ENCODE data around the gene JARID2. TPM values are rescaled to one million over a fixed set of nuclear protein-coding genes. Genes with fewer than 3 reads are reported as not detected.

JARID2 gene
- total and polyA plus RNA-seq, 10 of the 15 experiments (the other 5 are each of a cell fraction or from before 2014, with no cell fraction given): 4.2 to 21.6 (median 11.7) TPM

GRCh38 chr6:15363164-15363522 lies 117.3 kb downstream of the JARID2 start (continued):
- no peak for TF ChIP-seq IRF5 (IDR thresholded peaks at IDR 0.05; ENCODE audit: borderline replicate concordance)
- no peak for TF ChIP-seq CBX3 (IDR thresholded peaks at IDR 0.05; ENCODE audit: borderline replicate concordance, low read depth)
- no peak for TF ChIP-seq TCF3 (IDR thresholded peaks at IDR 0.05; ENCODE audit: borderline replicate concordance, insufficient read depth, low read depth, low read length)
- no peak for TF ChIP-seq SMC3 (IDR thresholded peaks at IDR 0.05; ENCODE audit: borderline replicate concordance, low read length)
- TF ChIP-seq POLR2AphosphoS2 (IDR thresholded peaks at IDR 0.05; ENCODE audit: low read depth, low read length): 0 out of 2 replicates have a peak, but pooled peaks have one; percentile 35
- TF ChIP-seq ZNF24 (IDR thresholded peaks at IDR 0.05): 0 out of 2 replicates have a peak, but pooled peaks have one; percentile 9
- no peak for TF ChIP-seq SUZ12 (IDR thresholded peaks at IDR 0.05; ENCODE audit: unreplicated experiment)

DNA sequence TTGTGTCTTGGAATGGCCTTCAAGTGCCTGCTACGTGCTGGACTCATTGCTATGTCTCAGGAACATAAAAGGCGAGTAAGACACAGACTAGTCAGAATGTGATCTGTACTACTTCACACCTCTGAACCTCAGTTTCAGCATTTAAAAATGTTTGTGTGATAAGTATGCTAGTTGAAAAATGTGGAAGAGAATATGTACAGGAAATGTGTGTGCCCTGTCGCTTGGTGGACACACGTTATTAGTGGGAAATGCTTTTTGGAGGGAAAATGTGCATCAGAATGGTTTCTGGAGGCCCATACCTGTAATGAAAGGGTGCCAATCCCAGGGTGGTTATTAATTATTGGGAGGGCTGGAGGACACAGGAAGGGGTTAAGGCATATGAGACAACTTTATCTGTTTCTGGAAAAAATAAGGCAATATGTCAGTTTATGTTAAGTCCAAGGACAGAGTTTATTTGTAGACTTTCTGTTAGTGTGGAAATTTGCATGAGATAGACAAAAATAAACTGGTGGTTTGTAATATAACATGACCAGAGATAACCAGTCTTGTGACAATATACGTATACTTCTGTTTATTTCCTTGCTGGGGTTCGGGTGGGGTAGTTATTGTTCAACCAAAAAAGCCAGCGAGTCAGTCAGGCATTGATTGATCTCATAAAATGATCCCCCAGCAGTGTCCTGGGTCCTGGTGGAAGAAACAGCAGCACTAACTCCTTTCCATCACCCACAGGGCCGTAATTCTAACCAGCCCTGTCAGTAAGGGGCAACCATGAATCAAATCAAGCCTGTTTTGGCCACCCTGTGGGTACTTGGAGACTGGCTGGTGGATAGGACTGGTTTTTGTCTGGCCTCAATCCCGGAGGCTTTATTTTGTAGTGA lies 117.9 kb downstream of the JARID2 start:
- H3K4me2 ChIP-seq (ENCODE audit: control insufficient read depth, insufficient read depth): peak overlapping the region; percentile 86
- peak; percentile 73 for DNase-seq (ENCODE audit: low read depth, low spot score)
- ChIA-PET CTCF (no interaction called here), RAD21 (ENCODE audit: unreplicated experiment) (no interaction called here), POLR2A (no interaction called here), SMC1A (ENCODE audit: uncharacterized antibody, unreplicated experiment) (no interaction called here)
- peaks cover 99% of the 10 kb centered on the region for H3K79me2 ChIP-seq (ENCODE audit: control insufficient read depth, insufficient read depth, low read length)
- WGBS (ENCODE audit: insufficient coverage, insufficient replicate concordance, low lambda C conversion rate, missing lambda C conversion rate): 39% methylated on average over 9 of the region's 9 CpGs
- in situ Hi-C loops (cut with MboI): no loop called here
- H3K9me3 ChIP-seq (replicated peaks; ENCODE audit: control insufficient read depth, insufficient read depth, low read length): no peaks in the 10 kb centered on the region
- intact Hi-C loops (cut with micrococcal nuclease; ENCODE audit: unreplicated experiment): no loop called here
- H2AFZ ChIP-seq (ENCODE audit: control insufficient read depth, low read depth, low read length): no peak overlapping the region
- no peaks in the 10 kb centered on the region for H3K27me3 ChIP-seq (replicated peaks in 1 of 2; ENCODE audit: control insufficient read depth in 2 of 2, insufficient read depth in 2 of 2, low read length in 1 of 2)
- peak overlapping the region; percentile 29; the same call in 1 of the 2 replicates for H3K4me3 ChIP-seq
- TSS peak; percentile 9 for BruUV-seq (replicated peaks)
- peaks cover 67% of the 10 kb centered on the region for H3K4me1 ChIP-seq (ENCODE audit: control insufficient read depth, insufficient read depth, low read length)
- peak; percentile 71 for FAIRE-seq
- H3K27ac ChIP-seq (ENCODE audit: control insufficient read depth, insufficient read depth): peak overlapping the region; percentile 87
- H3K9ac ChIP-seq (ENCODE audit: control insufficient read depth, insufficient read depth, low read length): peak overlapping the region; percentile 53
- ATAC-seq: peak; percentile 67
- peaks cover 0 to 3% of the 10 kb centered on the region in 2 experiments; a peak in 1 of 4 replicates for H3K36me3 ChIP-seq (ENCODE audit: control insufficient read depth in 2 of 2, insufficient read depth in 2 of 2, low read length in 1 of 2)
- no peaks in the 10 kb centered on the region for H4K20me1 ChIP-seq (ENCODE audit: control insufficient read depth, insufficient read depth)
- no peak; the same call in 1 of the 2 replicates for TF ChIP-seq ZBED1 (IDR thresholded peaks at IDR 0.05; ENCODE audit: borderline replicate concordance)
- TF ChIP-seq, protein P1, sequence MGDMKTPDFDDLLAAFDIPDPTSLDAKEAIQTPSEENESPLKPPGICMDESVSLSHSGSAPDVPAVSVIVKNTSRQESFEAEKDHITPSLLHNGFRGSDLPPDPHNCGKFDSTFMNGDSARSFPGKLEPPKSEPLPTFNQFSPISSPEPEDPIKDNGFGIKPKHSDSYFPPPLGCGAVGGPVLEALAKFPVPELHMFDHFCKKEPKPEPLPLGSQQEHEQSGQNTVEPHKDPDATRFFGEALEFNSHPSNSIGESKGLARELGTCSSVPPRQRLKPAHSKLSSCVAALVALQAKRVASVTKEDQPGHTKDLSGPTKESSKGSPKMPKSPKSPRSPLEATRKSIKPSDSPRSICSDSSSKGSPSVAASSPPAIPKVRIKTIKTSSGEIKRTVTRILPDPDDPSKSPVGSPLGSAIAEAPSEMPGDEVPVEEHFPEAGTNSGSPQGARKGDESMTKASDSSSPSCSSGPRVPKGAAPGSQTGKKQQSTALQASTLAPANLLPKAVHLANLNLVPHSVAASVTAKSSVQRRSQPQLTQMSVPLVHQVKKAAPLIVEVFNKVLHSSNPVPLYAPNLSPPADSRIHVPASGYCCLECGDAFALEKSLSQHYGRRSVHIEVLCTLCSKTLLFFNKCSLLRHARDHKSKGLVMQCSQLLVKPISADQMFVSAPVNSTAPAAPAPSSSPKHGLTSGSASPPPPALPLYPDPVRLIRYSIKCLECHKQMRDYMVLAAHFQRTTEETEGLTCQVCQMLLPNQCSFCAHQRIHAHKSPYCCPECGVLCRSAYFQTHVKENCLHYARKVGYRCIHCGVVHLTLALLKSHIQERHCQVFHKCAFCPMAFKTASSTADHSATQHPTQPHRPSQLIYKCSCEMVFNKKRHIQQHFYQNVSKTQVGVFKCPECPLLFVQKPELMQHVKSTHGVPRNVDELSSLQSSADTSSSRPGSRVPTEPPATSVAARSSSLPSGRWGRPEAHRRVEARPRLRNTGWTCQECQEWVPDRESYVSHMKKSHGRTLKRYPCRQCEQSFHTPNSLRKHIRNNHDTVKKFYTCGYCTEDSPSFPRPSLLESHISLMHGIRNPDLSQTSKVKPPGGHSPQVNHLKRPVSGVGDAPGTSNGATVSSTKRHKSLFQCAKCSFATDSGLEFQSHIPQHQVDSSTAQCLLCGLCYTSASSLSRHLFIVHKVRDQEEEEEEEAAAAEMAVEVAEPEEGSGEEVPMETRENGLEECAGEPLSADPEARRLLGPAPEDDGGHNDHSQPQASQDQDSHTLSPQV (IDR thresholded peaks at IDR 0.05): 0 out of 2 replicates have a peak, but pooled peaks have one; percentile 9
- TF ChIP-seq, protein P2, sequence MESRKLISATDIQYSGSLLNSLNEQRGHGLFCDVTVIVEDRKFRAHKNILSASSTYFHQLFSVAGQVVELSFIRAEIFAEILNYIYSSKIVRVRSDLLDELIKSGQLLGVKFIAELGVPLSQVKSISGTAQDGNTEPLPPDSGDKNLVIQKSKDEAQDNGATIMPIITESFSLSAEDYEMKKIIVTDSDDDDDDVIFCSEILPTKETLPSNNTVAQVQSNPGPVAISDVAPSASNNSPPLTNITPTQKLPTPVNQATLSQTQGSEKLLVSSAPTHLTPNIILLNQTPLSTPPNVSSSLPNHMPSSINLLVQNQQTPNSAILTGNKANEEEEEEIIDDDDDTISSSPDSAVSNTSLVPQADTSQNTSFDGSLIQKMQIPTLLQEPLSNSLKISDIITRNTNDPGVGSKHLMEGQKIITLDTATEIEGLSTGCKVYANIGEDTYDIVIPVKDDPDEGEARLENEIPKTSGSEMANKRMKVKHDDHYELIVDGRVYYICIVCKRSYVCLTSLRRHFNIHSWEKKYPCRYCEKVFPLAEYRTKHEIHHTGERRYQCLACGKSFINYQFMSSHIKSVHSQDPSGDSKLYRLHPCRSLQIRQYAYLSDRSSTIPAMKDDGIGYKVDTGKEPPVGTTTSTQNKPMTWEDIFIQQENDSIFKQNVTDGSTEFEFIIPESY (IDR thresholded peaks at IDR 0.05): no peak
- TF ChIP-seq ETV6 (conservative IDR thresholded peaks at IDR 0.05 in 1 of 2, IDR thresholded peaks at IDR 0.05 in 1 of 2; ENCODE audit: borderline replicate concordance in 1 of 2, low read depth in 1 of 2): peak in 1 of 2 experiments; percentile 15; a peak in 1 of 4 replicates
- peak; percentile 5 for TF ChIP-seq SP1 (IDR thresholded peaks at IDR 0.05; ENCODE audit: low read depth, low read length)
